PC-9 (cell line): ENCODE data around the gene KRTAP4-4. TPM values are rescaled to one million over a fixed set of nuclear protein-coding genes. Genes with fewer than 3 reads are reported as not detected.

Experiments used
- BruUV-seq: library from RNA; stranded (reverse); fragments of 400-500 nt; replicated peaks from 2 replicates; lab custom pipeline; 2021; lab: Mats Ljungman, UMichigan
- CTCF ChIA-PET: fragments of 300-600 bp; sonication (Branson Sonifier 250); formaldehyde crosslinking; loops from one replicate; lab custom pipeline; 2022; ENCODE audit warnings: antibody characterized with exemption; lab: Charles Lee
- POLR2A ChIA-PET: fragments of 300-600 bp; sonication (Branson Sonifier 250); formaldehyde crosslinking; loops from one replicate; lab custom pipeline; 2022; ENCODE audit warnings: antibody characterized with exemption; ENCODE audit not compliant: unreplicated experiment; lab: Charles Lee
- DNase-seq, 2 experiments: peaks; one replicate each; pipeline versions ENCODE4 v3.0.0 to v3.0.0-alpha.2; 2015 to 2022; ENCODE audit warnings: mixed read lengths in 1 of 2
- H2AFZ ChIP-seq: fragments of 200-600 bp; sonication (generic); 2 replicates; pipeline ENCODE4 v1.8.1; 2017; ENCODE audit warnings: antibody characterized with exemption
- H3F3A ChIP-seq: fragments of 200-600 bp; sonication (generic); 2 replicates; pipeline ENCODE4 v1.8.1; 2017; ENCODE audit warnings: antibody characterized with exemption, mild to moderate bottlenecking, low read depth; ENCODE audit not compliant: insufficient read depth
- H3K27ac ChIP-seq: fragments of 200-600 bp; sonication (generic); 2 replicates; pipeline ENCODE4 v1.6.1; 2016; ENCODE audit warnings: mixed run types
- H3K27me3 ChIP-seq: fragments of 200-600 bp; sonication (generic); 2 replicates; pipeline ENCODE4 v1.6.1; 2016; ENCODE audit warnings: low read depth, mixed run types; ENCODE audit not compliant: insufficient read depth
- H3K36me3 ChIP-seq: fragments of 200-600 bp; sonication (generic); 2 replicates; pipeline ENCODE4 v1.6.1; 2016; ENCODE audit warnings: low read depth, mixed run types
- H3K4me1 ChIP-seq: fragments of 200-600 bp; sonication (generic); replicated peaks from 2 replicates; pipeline ENCODE4 v1.6.1; 2016; ENCODE audit warnings: mixed run types; ENCODE audit not compliant: insufficient read depth
- H3K4me2 ChIP-seq: fragments of 200-600 bp; sonication (generic); 2 replicates; pipeline ENCODE4 v1.6.1; 2017; ENCODE audit warnings: mixed run types
- H3K4me3 ChIP-seq: fragments of 200-600 bp; sonication (generic); 2 replicates; pipeline ENCODE4 v1.6.1; 2016; ENCODE audit warnings: mixed run types
- H3K79me2 ChIP-seq: fragments of 200-600 bp; sonication (generic); 2 replicates; pipeline ENCODE4 v1.6.1; 2017; ENCODE audit warnings: low read depth, mixed run types
- H3K9me2 ChIP-seq: fragments of 200-600 bp; sonication (generic); 2 replicates; pipeline ENCODE4 v1.8.1; 2017; ENCODE audit warnings: mild to moderate bottlenecking; ENCODE audit not compliant: insufficient read depth
- H3K9me3 ChIP-seq: fragments of 200-600 bp; sonication (generic); 2 replicates; pipeline ENCODE4 v1.8.1; 2016; ENCODE audit warnings: low read depth; ENCODE audit not compliant: insufficient read depth
- H4K20me1 ChIP-seq: fragments of 200-600 bp; sonication (generic); 2 replicates; pipeline ENCODE4 v1.8.1; 2017; ENCODE audit not compliant: insufficient read depth
- CTCF ChIP-seq: fragments of 200-600 bp; sonication (generic); conservative IDR thresholded peaks from 2 replicates; pipeline ENCODE4 v1.6.1; 2017; ENCODE audit warnings: mixed run types, antibody characterized with exemption, mild to moderate bottlenecking, moderate library complexity
- EZH2 ChIP-seq: fragments of 200-600 bp; sonication (generic); IDR thresholded peaks from 2 replicates; pipeline ENCODE4 v1.8.0; 2017; ENCODE audit warnings: antibody characterized with exemption, low read depth
- intact Hi-C: fragments of 100-400 bp; cut with micrococcal nuclease; formaldehyde crosslinking; loops from one replicate; pipeline ENCODE4 v1.10.0; 2022; ENCODE audit not compliant: unreplicated experiment
- total RNA-seq: library from RNA; stranded (reverse); gene quantifications from 2 replicates; pipeline ENCODE4 v1.2.3, GENCODE V29; 2021

The KRTAP4-4 gene
- total RNA-seq, 1 experiment from 2014 or later: not detected

- Histone ChIP-seq H3K4me2 (no peak overlapping the region), H3K4me3 (no peak overlapping the region), H4K20me1 (no peaks in the 10 kb centered on the region), H3K4me1 (peaks cover 13% of the 10 kb centered on the region), H3K9me3 (peaks cover 9% of the 10 kb centered on the region; the same call in 1 of the 2 replicates), H3K27me3 (no peaks in the 10 kb centered on the region), H3F3A (peaks cover 13% of the 10 kb centered on the region; the same call in 1 of the 2 replicates), H3K36me3 (no peaks in the 10 kb centered on the region), H3K9me2 (no peaks in the 10 kb centered on the region), H2AFZ (no peak overlapping the region), H3K79me2 (no peaks in the 10 kb centered on the region), H3K27ac (no peak overlapping the region)
- intact Hi-C loops: no loop called here
- no peak for TF ChIP-seq CTCF
- TF ChIP-seq EZH2: no peak
- ChIA-PET CTCF (no interaction called here), POLR2A (no interaction called here)
- BruUV-seq: no TSS peak
- DNase-seq: no peak
These were observed 15.3 kb downstream of the KRTAP4-4 start for GRCh38 chr17:41145261-41145660.

GRCh38 chr17:41144846-41145245 lies 15.7 kb downstream of the KRTAP4-4 start:
- intact Hi-C loops: no loop called here
- BruUV-seq: no TSS peak
- H4K20me1 ChIP-seq: no peaks in the 10 kb centered on the region
- H3K27me3 ChIP-seq: no peaks in the 10 kb centered on the region
- no peak for TF ChIP-seq CTCF
- no peak for TF ChIP-seq EZH2
- CTCF ChIA-PET: no interaction called here
- H3F3A ChIP-seq: peaks cover 16% of the 10 kb centered on the region; the same call in 1 of the 2 replicates
- no peak for DNase-seq
- H3K9me2 ChIP-seq: no peaks in the 10 kb centered on the region
- H3K27ac ChIP-seq: no peak overlapping the region
- peaks cover 9% of the 10 kb centered on the region; the same call in 1 of the 2 replicates for H3K9me3 ChIP-seq
- POLR2A ChIA-PET: no interaction called here
- H3K36me3 ChIP-seq: no peaks in the 10 kb centered on the region
- H3K4me2 ChIP-seq: no peak overlapping the region
- no peak overlapping the region for H2AFZ ChIP-seq
- no peaks in the 10 kb centered on the region for H3K79me2 ChIP-seq
- no peak overlapping the region for H3K4me3 ChIP-seq
- H3K4me1 ChIP-seq: peaks cover 17% of the 10 kb centered on the region

GRCh38 chr17:41141361-41141760 lies 19.2 kb downstream of the KRTAP4-4 start:
- Histone ChIP-seq H3K27ac (peak overlapping the region; percentile 94), H3K36me3 (no peaks in the 10 kb centered on the region), H3K4me2 (peak overlapping the region; percentile 6; the same call in 1 of the 2 replicates), H3K9me2 (no peaks in the 10 kb centered on the region), H2AFZ (no peak overlapping the region), H4K20me1 (no peaks in the 10 kb centered on the region), H3K4me1 (peaks cover 17% of the 10 kb centered on the region), H3K9me3 (peaks cover 9% of the 10 kb centered on the region), H3K79me2 (no peaks in the 10 kb centered on the region), H3K27me3 (no peaks in the 10 kb centered on the region), H3K4me3 (no peak overlapping the region), H3F3A (peaks cover 16% of the 10 kb centered on the region; the same call in 1 of the 2 replicates)
- no TSS peak for BruUV-seq
- ChIA-PET POLR2A (interaction anchor here (0.7 kb wide), 1 partner anchor 245 kb away, joined by 9 read pairs; no protein-coding TSS in a partner anchor), CTCF (no interaction called here)
- TF ChIP-seq EZH2 (no peak), CTCF (no peak)
- DNase-seq: no peak
- intact Hi-C loops: no loop called here
